ENCODE results near the gene NAP1L5. TPM values are rescaled to one million over a fixed set of nuclear protein-coding genes. Genes with fewer than 3 reads are reported as not detected.

The NAP1L5 gene
- total RNA-seq, 1 donor from 2014 or later, result 0.26 TPM

- no peak for TF ChIP-seq CTCF (IDR thresholded peaks at IDR 0.05; ENCODE audit: insufficient read depth, low read length, severe bottlenecking)
- peaks cover 7% of the 10 kb centered on the region for H3K36me3 ChIP-seq (ENCODE audit: control insufficient read depth, insufficient read depth, low read length)
- FAIRE-seq, result no peak
These were observed 22.6 kb downstream of the NAP1L5 start for GRCh38 chr4:88674979-88675378.

GRCh38 chr4:88674565-88674964 is 23.1 kb downstream of the NAP1L5 start:
- FAIRE-seq (no peak), DNase-seq (ENCODE audit: low read depth) (peak; percentile 37)
- Histone ChIP-seq H3K4me3 (ENCODE audit: low read depth, low read length) (no peak overlapping the region), H3K36me3 (ENCODE audit: control insufficient read depth, insufficient read depth, low read length) (peaks cover 8% of the 10 kb centered on the region), H3K27me3 (ENCODE audit: control insufficient read depth, insufficient read depth, low read length) (no peaks in the 10 kb centered on the region)
- no peak for TF ChIP-seq CTCF (IDR thresholded peaks at IDR 0.05; ENCODE audit: insufficient read depth, low read length, severe bottlenecking)

More at GRCh38 chr4:88674979-88675378, 22.6 kb downstream of the NAP1L5 start:
- no peak for DNase-seq (ENCODE audit: low read depth)
- no peak overlapping the region for H3K4me3 ChIP-seq (ENCODE audit: low read depth, low read length)
- no peaks in the 10 kb centered on the region for H3K27me3 ChIP-seq (ENCODE audit: control insufficient read depth, insufficient read depth, low read length)

- FAIRE-seq (no peak), DNase-seq (ENCODE audit: low read depth) (no peak)
- Histone ChIP-seq H3K27me3 (ENCODE audit: control insufficient read depth, insufficient read depth, low read length) (no peaks in the 10 kb centered on the region), H3K36me3 (ENCODE audit: control insufficient read depth, insufficient read depth, low read length) (peaks cover 5% of the 10 kb centered on the region), H3K4me3 (ENCODE audit: low read depth, low read length) (no peak overlapping the region)
- TF ChIP-seq CTCF (IDR thresholded peaks at IDR 0.05; ENCODE audit: insufficient read depth, low read length, severe bottlenecking), result no peak
These were observed 23.7 kb downstream of the NAP1L5 start for GRCh38 chr4:88673886-88674285.

GRCh38 chr4:88672987-88673386 is 24.6 kb downstream of the NAP1L5 start:
- no peak overlapping the region for H3K4me3 ChIP-seq (ENCODE audit: low read depth, low read length)
- FAIRE-seq (no peak), DNase-seq (ENCODE audit: low read depth) (peak; percentile 29)
- no peaks in the 10 kb centered on the region for H3K27me3 ChIP-seq (ENCODE audit: control insufficient read depth, insufficient read depth, low read length)
- H3K36me3 ChIP-seq (ENCODE audit: control insufficient read depth, insufficient read depth, low read length), result peaks cover 5% of the 10 kb centered on the region
- peak; percentile 55 for TF ChIP-seq CTCF (IDR thresholded peaks at IDR 0.05; ENCODE audit: insufficient read depth, low read length, severe bottlenecking)

- Histone ChIP-seq H3K27me3 (ENCODE audit: control insufficient read depth, insufficient read depth, low read length) (no peaks in the 10 kb centered on the region), H3K36me3 (ENCODE audit: control insufficient read depth, insufficient read depth, low read length) (peaks cover 1% of the 10 kb centered on the region), H3K4me3 (ENCODE audit: low read depth, low read length) (no peak overlapping the region)
- DNase-seq (ENCODE audit: low read depth), result peak; percentile 71
- FAIRE-seq, result no peak
- TF ChIP-seq CTCF (IDR thresholded peaks at IDR 0.05; ENCODE audit: insufficient read depth, low read length, severe bottlenecking), result no peak
These were observed 35.9 kb downstream of the NAP1L5 start for GRCh38 chr4:88661739-88662138.

All from bronchial epithelial cell (primary cell).